ENCODE results near the gene UBE2E1. TPM values are rescaled to one million over a fixed set of nuclear protein-coding genes. Genes with fewer than 3 reads are reported as not detected.

The UBE2E1 gene
- total and polyA plus RNA-seq, 2 of the 4 experiments (the other 2 are of a cell fraction): 54.1 to 91.6 TPM

DNA sequence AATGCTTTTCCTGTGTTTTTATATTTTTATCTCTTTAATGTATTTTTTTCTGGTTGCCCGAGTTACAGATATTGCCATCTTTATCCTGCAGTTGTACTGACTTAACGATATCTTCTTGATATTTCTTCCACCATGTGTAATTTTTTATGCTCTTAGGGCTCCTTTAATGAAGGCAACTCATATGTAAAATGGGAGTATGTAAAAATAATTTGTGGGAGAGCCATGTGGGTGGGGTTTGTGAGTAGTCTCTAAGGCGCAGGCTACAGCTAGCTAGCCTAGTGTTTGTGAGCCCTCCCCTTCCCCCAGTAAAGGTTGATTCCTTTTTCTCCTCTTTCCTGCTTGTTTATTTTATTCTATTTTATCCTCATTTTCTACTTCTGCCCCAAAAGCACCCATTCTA lies 38.1 kb downstream of the UBE2E1 start:
- H2BK20ac ChIP-seq (ENCODE audit: low read depth, low read length): no peak overlapping the region
- no peak overlapping the region for H2AK5ac ChIP-seq (ENCODE audit: low read depth, low read length)
- dilution Hi-C loops (cut with HindIII; ENCODE audit: low sequenced_read_pairs, unreplicated experiment) (no loop called here), in situ Hi-C loops (cut with MboI; ENCODE audit: low sequenced_read_pairs) (no loop called here), intact Hi-C loops (cut with micrococcal nuclease) (no loop called here)
- no CpG with 5 or more reads among the region's 3 CpGs for WGBS, 2 experiments (ENCODE audit: extremely low coverage in 2 of 2, insufficient read length in 1 of 2)
- DNase-seq (no peak), ATAC-seq (ENCODE audit: low read depth) (no peak)
- POLR2A ChIA-PET (ENCODE audit: unreplicated experiment): no interaction called here
- no peak overlapping the region for H4K8ac ChIP-seq (ENCODE audit: low read depth in 2 of 2, low read length in 2 of 2)
- H3K79me1 ChIP-seq (ENCODE audit: low read depth in 1 of 2, low read length in 2 of 2): peaks cover 28 to 53% of the 10 kb centered on the region in 2 experiments
- peaks cover 9% of the 10 kb centered on the region for H3K9me1 ChIP-seq (ENCODE audit: insufficient read depth, low read length)
- no peak overlapping the region for H3K56ac ChIP-seq (ENCODE audit: extremely low read depth, insufficient read depth, low read length)
- no peak overlapping the region for H4K5ac ChIP-seq (ENCODE audit: low read depth, low read length)
- CTCF ChIA-PET: interaction anchor here (0.7 to 1.8 kb wide), 2 partner anchors 10 to 15 kb away, joined by 3 to 6 read pairs; no protein-coding TSS in a partner anchor
- H3K4me2 ChIP-seq (ENCODE audit: low read depth, low read length): no peak overlapping the region
- no peaks in the 10 kb centered on the region for H3K9me3 ChIP-seq (ENCODE audit: control insufficient read depth, insufficient read depth, low read length)
- no peak overlapping the region for H2BK15ac ChIP-seq (ENCODE audit: low read depth, low read length)
- H3K4me3 ChIP-seq (ENCODE audit: insufficient read depth, low read depth, low read length): no peak overlapping the region
- no peak overlapping the region for H3K14ac ChIP-seq (replicated peaks; ENCODE audit: low read depth, low read length)
- H2BK120ac ChIP-seq (ENCODE audit: low read depth, low read length): no peak overlapping the region
- H3K27me3 ChIP-seq (ENCODE audit: control insufficient read depth, insufficient read depth, low read length): no peaks in the 10 kb centered on the region
- peaks cover 30% of the 10 kb centered on the region for H4K20me1 ChIP-seq (ENCODE audit: insufficient read depth, low read length)
- H3K18ac ChIP-seq (ENCODE audit: low read depth, low read length): no peak overlapping the region
- H3K23ac ChIP-seq (ENCODE audit: low read depth, low read length): no peak overlapping the region
- no peak overlapping the region for H2AFZ ChIP-seq (replicated peaks; ENCODE audit: low read length, poor library complexity)
- H3K4me1 ChIP-seq (ENCODE audit: control insufficient read depth, insufficient read depth, low read length): peaks cover 2% of the 10 kb centered on the region; the same call in 1 of the 2 replicates
- no peak overlapping the region for H3K4ac ChIP-seq (ENCODE audit: low read depth, low read length)
- no TSS peak for BruUV-seq (replicated peaks)
- H4K91ac ChIP-seq (ENCODE audit: insufficient read depth, low read depth, low read length): no peak overlapping the region
- no peak overlapping the region for H2BK5ac ChIP-seq (ENCODE audit: low read depth, low read length, poor library complexity, severe bottlenecking)
- no peak overlapping the region for H2AK9ac ChIP-seq (replicated peaks; ENCODE audit: low read depth, low read length, poor library complexity)
- no peak overlapping the region for H3K9ac ChIP-seq (ENCODE audit: low read depth, low read length)
- no peak overlapping the region for H3K27ac ChIP-seq (ENCODE audit: insufficient read depth, low read length)
- H3K36me3 ChIP-seq (ENCODE audit: control insufficient read depth, insufficient read depth, low read length): no peaks in the 10 kb centered on the region
- no peak for TF ChIP-seq NFE2L2 (IDR thresholded peaks at IDR 0.05; ENCODE audit: low read depth, low read length)
- TF ChIP-seq MAFK (IDR thresholded peaks at IDR 0.05; ENCODE audit: low read depth, low read length): no peak
- TF ChIP-seq, protein P1, sequence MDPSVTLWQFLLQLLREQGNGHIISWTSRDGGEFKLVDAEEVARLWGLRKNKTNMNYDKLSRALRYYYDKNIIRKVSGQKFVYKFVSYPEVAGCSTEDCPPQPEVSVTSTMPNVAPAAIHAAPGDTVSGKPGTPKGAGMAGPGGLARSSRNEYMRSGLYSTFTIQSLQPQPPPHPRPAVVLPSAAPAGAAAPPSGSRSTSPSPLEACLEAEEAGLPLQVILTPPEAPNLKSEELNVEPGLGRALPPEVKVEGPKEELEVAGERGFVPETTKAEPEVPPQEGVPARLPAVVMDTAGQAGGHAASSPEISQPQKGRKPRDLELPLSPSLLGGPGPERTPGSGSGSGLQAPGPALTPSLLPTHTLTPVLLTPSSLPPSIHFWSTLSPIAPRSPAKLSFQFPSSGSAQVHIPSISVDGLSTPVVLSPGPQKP (IDR thresholded peaks at IDR 0.05; ENCODE audit: borderline replicate concordance, low read depth, low read length): no peak
- TF ChIP-seq MAZ (IDR thresholded peaks at IDR 0.05; ENCODE audit: borderline replicate concordance, low read depth, low read length): no peak
- no peak for TF ChIP-seq POLR2A (IDR thresholded peaks at IDR 0.05; ENCODE audit: low read depth, low read length)
- no peak for TF ChIP-seq BHLHE40 (IDR thresholded peaks at IDR 0.05; ENCODE audit: low read depth, low read length)
- no peak for TF ChIP-seq CHD1 (IDR thresholded peaks at IDR 0.05; ENCODE audit: low read depth, low read length)
- no peak for TF ChIP-seq MXI1 (IDR thresholded peaks at IDR 0.05; ENCODE audit: borderline replicate concordance, low read depth, low read length)
- TF ChIP-seq, protein P2, sequence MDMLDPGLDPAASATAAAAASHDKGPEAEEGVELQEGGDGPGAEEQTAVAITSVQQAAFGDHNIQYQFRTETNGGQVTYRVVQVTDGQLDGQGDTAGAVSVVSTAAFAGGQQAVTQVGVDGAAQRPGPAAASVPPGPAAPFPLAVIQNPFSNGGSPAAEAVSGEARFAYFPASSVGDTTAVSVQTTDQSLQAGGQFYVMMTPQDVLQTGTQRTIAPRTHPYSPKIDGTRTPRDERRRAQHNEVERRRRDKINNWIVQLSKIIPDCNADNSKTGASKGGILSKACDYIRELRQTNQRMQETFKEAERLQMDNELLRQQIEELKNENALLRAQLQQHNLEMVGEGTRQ (IDR thresholded peaks at IDR 0.05; ENCODE audit: low read depth, low read length): no peak
- TF ChIP-seq FOS (IDR thresholded peaks at IDR 0.05; ENCODE audit: low read depth, low read length): no peak
- TF ChIP-seq CEBPB (IDR thresholded peaks at IDR 0.05; ENCODE audit: low read depth, low read length): no peak
- TF ChIP-seq SMC3 (IDR thresholded peaks at IDR 0.05; ENCODE audit: low read depth, low read length): no peak
- TF ChIP-seq, protein P3, sequence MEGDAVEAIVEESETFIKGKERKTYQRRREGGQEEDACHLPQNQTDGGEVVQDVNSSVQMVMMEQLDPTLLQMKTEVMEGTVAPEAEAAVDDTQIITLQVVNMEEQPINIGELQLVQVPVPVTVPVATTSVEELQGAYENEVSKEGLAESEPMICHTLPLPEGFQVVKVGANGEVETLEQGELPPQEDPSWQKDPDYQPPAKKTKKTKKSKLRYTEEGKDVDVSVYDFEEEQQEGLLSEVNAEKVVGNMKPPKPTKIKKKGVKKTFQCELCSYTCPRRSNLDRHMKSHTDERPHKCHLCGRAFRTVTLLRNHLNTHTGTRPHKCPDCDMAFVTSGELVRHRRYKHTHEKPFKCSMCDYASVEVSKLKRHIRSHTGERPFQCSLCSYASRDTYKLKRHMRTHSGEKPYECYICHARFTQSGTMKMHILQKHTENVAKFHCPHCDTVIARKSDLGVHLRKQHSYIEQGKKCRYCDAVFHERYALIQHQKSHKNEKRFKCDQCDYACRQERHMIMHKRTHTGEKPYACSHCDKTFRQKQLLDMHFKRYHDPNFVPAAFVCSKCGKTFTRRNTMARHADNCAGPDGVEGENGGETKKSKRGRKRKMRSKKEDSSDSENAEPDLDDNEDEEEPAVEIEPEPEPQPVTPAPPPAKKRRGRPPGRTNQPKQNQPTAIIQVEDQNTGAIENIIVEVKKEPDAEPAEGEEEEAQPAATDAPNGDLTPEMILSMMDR (conservative IDR thresholded peaks at IDR 0.05; ENCODE audit: low read depth, low read length): no peak
